Measurements from ENCODE around the gene TULP4. TPM values are rescaled to one million over a fixed set of nuclear protein-coding genes. Genes with fewer than 3 reads are reported as not detected.
A peak's percentile ranks its signal among the peaks of the same experiment; 100 is the strongest.

TULP4 gene
- total and polyA plus RNA-seq, 7 experiments from 2014 or later = 33.3 to 79.0 (median 51.8) TPM

DNA sequence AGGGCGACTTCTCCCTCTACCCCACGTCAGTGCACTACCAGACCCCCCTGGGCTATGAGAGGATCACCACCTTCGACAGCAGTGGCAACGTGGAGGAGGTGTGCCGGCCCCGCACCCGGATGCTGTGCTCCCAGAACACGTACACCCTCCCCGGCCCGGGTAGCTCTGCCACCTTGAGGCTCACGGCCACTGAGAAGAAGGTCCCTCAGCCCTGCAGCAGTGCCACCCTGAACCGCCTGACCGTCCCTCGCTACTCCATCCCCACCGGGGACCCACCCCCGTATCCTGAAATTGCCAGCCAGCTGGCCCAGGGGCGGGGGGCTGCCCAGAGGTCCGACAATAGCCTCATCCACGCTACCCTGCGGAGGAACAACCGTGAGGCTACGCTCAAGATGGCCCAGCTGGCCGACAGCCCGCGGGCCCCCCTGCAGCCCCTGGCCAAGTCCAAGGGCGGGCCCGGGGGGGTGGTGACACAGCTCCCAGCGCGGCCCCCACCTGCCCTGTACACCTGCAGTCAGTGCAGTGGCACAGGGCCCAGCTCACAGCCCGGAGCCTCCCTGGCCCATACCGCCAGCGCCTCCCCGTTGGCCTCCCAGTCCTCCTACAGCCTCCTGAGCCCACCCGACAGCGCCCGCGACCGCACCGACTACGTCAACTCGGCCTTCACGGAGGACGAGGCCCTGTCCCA is 190.1 kb downstream of the TULP4 start:
- peak; percentile 32 for ATAC-seq
- intact Hi-C loops (cut with micrococcal nuclease) = no loop called here
- H3K4me1 Mint-ChIP-seq = no peaks in the 10 kb centered on the region
- H3K9me3 ChIP-seq (ENCODE audit: control insufficient read depth in 2 of 3, low read length in 3 of 3) = no peaks in the 10 kb centered on the region
- CTCF ChIA-PET = no interaction called here
- no peak overlapping the region for H3K4me3 ChIP-seq (ENCODE audit: low read length)
- H3K36me3 Mint-ChIP-seq = peaks cover 3 to 74% (median 35%) of the 10 kb centered on the region in 5 donors
- peaks cover 0 to 1% (median 0%) of the 10 kb centered on the region in 11 donors for H3K9me3 Mint-ChIP-seq
- peaks cover 0 to 53% (median 10%) of the 10 kb centered on the region in 3 experiments for H3K36me3 ChIP-seq (ENCODE audit: control insufficient read depth in 2 of 3, insufficient read depth in 3 of 3, low read length in 3 of 3)
- H3K4me1 ChIP-seq (ENCODE audit: control insufficient read depth in 2 of 2, insufficient read depth in 2 of 2, low read length in 2 of 2) = no peaks in the 10 kb centered on the region
- H3K4me3 Mint-ChIP-seq = no peak overlapping the region
- H3K27me3 Mint-ChIP-seq = no peaks in the 10 kb centered on the region
- H3K27ac ChIP-seq (ENCODE audit: low read depth, low read length) = no peak overlapping the region
- no peak for DNase-seq
- no peaks in the 10 kb centered on the region for H3K27me3 ChIP-seq (ENCODE audit: control insufficient read depth in 2 of 2, insufficient read depth in 2 of 2, low read length in 2 of 2)
- POLR2A ChIA-PET = no interaction called here
- H3K27ac Mint-ChIP-seq = no peak overlapping the region

GRCh38 chr6:158503222-158503621 is 191.0 kb downstream of the TULP4 start:
- no peak for DNase-seq
- Mint-ChIP-seq H3K27me3 (no peaks in the 10 kb centered on the region), H3K27ac (no peak overlapping the region), H3K36me3 (peaks cover 3 to 78% (median 35%) of the 10 kb centered on the region in 5 donors), H3K4me3 (no peak overlapping the region), H3K9me3 (peaks cover 0 to 1% (median 0%) of the 10 kb centered on the region in 11 donors), H3K4me1 (no peaks in the 10 kb centered on the region)
- H3K27ac ChIP-seq (ENCODE audit: low read depth, low read length) = no peak overlapping the region
- H3K4me3 ChIP-seq (ENCODE audit: low read length) = no peak overlapping the region
- no peaks in the 10 kb centered on the region for H3K27me3 ChIP-seq (ENCODE audit: control insufficient read depth in 2 of 2, insufficient read depth in 2 of 2, low read length in 2 of 2)
- intact Hi-C loops (cut with micrococcal nuclease) = no loop called here
- ATAC-seq = no peak
- POLR2A ChIA-PET = no interaction called here
- CTCF ChIA-PET = no interaction called here
- H3K36me3 ChIP-seq (ENCODE audit: control insufficient read depth in 2 of 3, insufficient read depth in 3 of 3, low read length in 3 of 3) = peaks cover 0 to 55% (median 10%) of the 10 kb centered on the region in 3 experiments
- no peaks in the 10 kb centered on the region for H3K9me3 ChIP-seq (ENCODE audit: control insufficient read depth in 2 of 3, low read length in 3 of 3)
- H3K4me1 ChIP-seq (ENCODE audit: control insufficient read depth in 2 of 2, insufficient read depth in 2 of 2, low read length in 2 of 2) = no peaks in the 10 kb centered on the region

GRCh38 chr6:158503846-158504245 is 191.6 kb downstream of the TULP4 start:
- H3K4me3 Mint-ChIP-seq = no peak overlapping the region
- intact Hi-C loops (cut with micrococcal nuclease) = no loop called here
- no peaks in the 10 kb centered on the region for H3K27me3 Mint-ChIP-seq
- H3K36me3 Mint-ChIP-seq = peaks cover 3 to 74% (median 31%) of the 10 kb centered on the region in 5 donors
- ChIA-PET CTCF (interaction anchor here (0.6 kb wide), 1 partner anchor 161 kb away, joined by 3 read pairs; no protein-coding TSS in a partner anchor), POLR2A (no interaction called here)
- Histone ChIP-seq H3K4me3 (ENCODE audit: low read length) (no peak overlapping the region), H3K27me3 (ENCODE audit: control insufficient read depth in 2 of 2, insufficient read depth in 2 of 2, low read length in 2 of 2) (no peaks in the 10 kb centered on the region), H3K27ac (ENCODE audit: low read depth, low read length) (no peak overlapping the region), H3K36me3 (ENCODE audit: control insufficient read depth in 2 of 3, insufficient read depth in 3 of 3, low read length in 3 of 3) (peaks cover 0 to 49% (median 4%) of the 10 kb centered on the region in 3 experiments), H3K9me3 (ENCODE audit: control insufficient read depth in 2 of 3, low read length in 3 of 3) (no peaks in the 10 kb centered on the region), H3K4me1 (ENCODE audit: control insufficient read depth in 2 of 2, insufficient read depth in 2 of 2, low read length in 2 of 2) (no peaks in the 10 kb centered on the region)
- no peak for ATAC-seq
- H3K9me3 Mint-ChIP-seq = peaks cover 0 to 1% (median 0%) of the 10 kb centered on the region in 11 donors
- H3K27ac Mint-ChIP-seq = no peak overlapping the region
- no peaks in the 10 kb centered on the region for H3K4me1 Mint-ChIP-seq
- no peak for DNase-seq

GRCh38 chr6:158505194-158505593 is 192.9 kb downstream of the TULP4 start:
- no peak for ATAC-seq

DNA sequence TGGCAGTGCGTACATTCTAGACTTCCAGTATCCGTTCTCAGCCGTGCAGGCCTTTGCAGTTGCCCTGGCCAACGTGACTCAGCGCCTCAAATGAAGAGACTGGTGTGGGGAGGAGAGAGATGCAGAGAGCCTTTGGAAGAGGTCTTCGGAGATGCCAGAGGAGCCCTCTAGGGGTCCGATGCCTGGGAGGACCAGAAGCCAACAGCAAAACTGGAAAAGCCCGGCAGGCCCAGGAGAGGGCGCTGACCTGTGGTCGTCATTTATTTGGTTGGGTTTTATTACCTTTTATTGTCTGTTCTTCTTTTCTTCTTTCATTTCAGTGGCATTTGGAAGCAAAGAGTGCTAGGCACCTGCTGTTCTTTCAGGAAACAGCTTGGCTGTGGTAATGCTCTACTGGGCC is 194.3 kb downstream of the TULP4 start:
- Histone ChIP-seq H3K27me3 (ENCODE audit: control insufficient read depth in 2 of 2, insufficient read depth in 2 of 2, low read length in 2 of 2) (no peaks in the 10 kb centered on the region), H3K27ac (ENCODE audit: low read depth, low read length) (no peak overlapping the region), H3K36me3 (ENCODE audit: control insufficient read depth in 2 of 3, insufficient read depth in 3 of 3, low read length in 3 of 3) (peaks cover 0 to 36% (median 0%) of the 10 kb centered on the region in 3 experiments), H3K4me1 (ENCODE audit: control insufficient read depth in 2 of 2, insufficient read depth in 2 of 2, low read length in 2 of 2) (no peaks in the 10 kb centered on the region), H3K9me3 (ENCODE audit: control insufficient read depth in 2 of 3, low read length in 3 of 3) (no peaks in the 10 kb centered on the region), H3K4me3 (ENCODE audit: low read length) (no peak overlapping the region)
- Mint-ChIP-seq H3K27me3 (no peaks in the 10 kb centered on the region), H3K4me1 (no peaks in the 10 kb centered on the region), H3K27ac (no peak overlapping the region), H3K4me3 (no peak overlapping the region), H3K36me3 (peaks cover 0 to 52% (median 18%) of the 10 kb centered on the region in 5 donors), H3K9me3 (peaks cover 0 to 1% (median 0%) of the 10 kb centered on the region in 11 donors)
- ChIA-PET CTCF (interaction anchor here (0.6 kb wide), 1 partner anchor 305 kb away, joined by 3 read pairs; no protein-coding TSS in a partner anchor), POLR2A (no interaction called here)
- no peak for ATAC-seq
- intact Hi-C loops (cut with micrococcal nuclease) = no loop called here
- DNase-seq = no peak

More at GRCh38 chr6:158505194-158505593, 192.9 kb downstream of the TULP4 start:
- DNase-seq = no peak
- Histone ChIP-seq H3K4me1 (ENCODE audit: control insufficient read depth in 2 of 2, insufficient read depth in 2 of 2, low read length in 2 of 2) (no peaks in the 10 kb centered on the region), H3K4me3 (ENCODE audit: low read length) (no peak overlapping the region), H3K9me3 (ENCODE audit: control insufficient read depth in 2 of 3, low read length in 3 of 3) (no peaks in the 10 kb centered on the region), H3K27me3 (ENCODE audit: control insufficient read depth in 2 of 2, insufficient read depth in 2 of 2, low read length in 2 of 2) (no peaks in the 10 kb centered on the region), H3K27ac (ENCODE audit: low read depth, low read length) (no peak overlapping the region), H3K36me3 (ENCODE audit: control insufficient read depth in 2 of 3, insufficient read depth in 3 of 3, low read length in 3 of 3) (peaks cover 0 to 42% (median 0%) of the 10 kb centered on the region in 3 experiments)
- POLR2A ChIA-PET = no interaction called here
- intact Hi-C loops (cut with micrococcal nuclease) = no loop called here
- H3K9me3 Mint-ChIP-seq = peaks cover 0 to 1% (median 0%) of the 10 kb centered on the region in 11 donors
- H3K27ac Mint-ChIP-seq = no peak overlapping the region
- no peaks in the 10 kb centered on the region for H3K4me1 Mint-ChIP-seq
- H3K4me3 Mint-ChIP-seq = no peak overlapping the region
- H3K36me3 Mint-ChIP-seq = peaks cover 0 to 64% (median 26%) of the 10 kb centered on the region in 5 donors
- CTCF ChIA-PET = no interaction called here
- H3K27me3 Mint-ChIP-seq = no peaks in the 10 kb centered on the region

GRCh38 chr6:158507174-158507573 is 194.9 kb downstream of the TULP4 start:
- Histone ChIP-seq H3K4me3 (ENCODE audit: low read length) (no peak overlapping the region), H3K9me3 (ENCODE audit: control insufficient read depth in 2 of 3, low read length in 3 of 3) (no peaks in the 10 kb centered on the region), H3K27ac (ENCODE audit: low read depth, low read length) (no peak overlapping the region), H3K27me3 (ENCODE audit: control insufficient read depth in 2 of 2, insufficient read depth in 2 of 2, low read length in 2 of 2) (no peaks in the 10 kb centered on the region), H3K36me3 (ENCODE audit: control insufficient read depth in 2 of 3, insufficient read depth in 3 of 3, low read length in 3 of 3) (peaks cover 0 to 31% (median 0%) of the 10 kb centered on the region in 3 experiments), H3K4me1 (ENCODE audit: control insufficient read depth in 2 of 2, insufficient read depth in 2 of 2, low read length in 2 of 2) (no peaks in the 10 kb centered on the region)
- ChIA-PET CTCF (no interaction called here), POLR2A (no interaction called here)
- Mint-ChIP-seq H3K9me3 (peaks cover 0 to 1% (median 0%) of the 10 kb centered on the region in 11 donors), H3K27ac (no peak overlapping the region), H3K4me3 (no peak overlapping the region), H3K27me3 (no peaks in the 10 kb centered on the region), H3K4me1 (no peaks in the 10 kb centered on the region), H3K36me3 (peaks cover 0 to 49% (median 16%) of the 10 kb centered on the region in 5 donors)
- intact Hi-C loops (cut with micrococcal nuclease) = no loop called here
- ATAC-seq (no peak), DNase-seq (no peak)

DNA sequence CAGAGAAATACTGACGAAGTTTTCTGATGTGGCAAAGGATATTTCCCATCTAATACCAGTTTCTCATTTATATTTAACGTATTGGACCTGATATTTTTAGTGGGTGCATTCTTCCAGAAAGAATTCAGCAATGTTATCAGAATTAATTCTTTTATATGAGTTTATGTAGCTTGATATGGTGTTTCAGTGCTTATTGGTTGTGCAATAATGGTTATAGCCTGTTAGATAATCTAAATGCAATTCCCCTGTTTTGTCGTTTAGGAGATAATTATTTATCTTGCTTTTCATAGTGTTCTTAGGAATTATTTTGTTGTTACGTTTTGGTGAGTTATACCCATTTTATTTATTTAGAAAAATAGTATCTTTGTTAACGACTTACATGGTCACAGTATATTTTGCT is 196.2 kb downstream of the TULP4 start:
- CTCF ChIA-PET = no interaction called here
- Histone ChIP-seq H3K9me3 (ENCODE audit: control insufficient read depth in 2 of 3, low read length in 3 of 3) (no peaks in the 10 kb centered on the region), H3K4me3 (ENCODE audit: low read length) (no peak overlapping the region), H3K36me3 (ENCODE audit: control insufficient read depth in 2 of 3, insufficient read depth in 3 of 3, low read length in 3 of 3) (peaks cover 0 to 18% (median 0%) of the 10 kb centered on the region in 3 experiments), H3K4me1 (ENCODE audit: control insufficient read depth in 2 of 2, insufficient read depth in 2 of 2, low read length in 2 of 2) (peaks cover 0 to under 1% of the 10 kb centered on the region in 2 donors), H3K27me3 (ENCODE audit: control insufficient read depth in 2 of 2, insufficient read depth in 2 of 2, low read length in 2 of 2) (no peaks in the 10 kb centered on the region), H3K27ac (ENCODE audit: low read depth, low read length) (no peak overlapping the region)
- DNase-seq (no peak), ATAC-seq (no peak)
- H3K36me3 Mint-ChIP-seq = peaks cover 0 to 42% (median 10%) of the 10 kb centered on the region in 5 donors
- no peak overlapping the region for H3K4me3 Mint-ChIP-seq
- H3K27ac Mint-ChIP-seq = no peak overlapping the region
- POLR2A ChIA-PET = no interaction called here
- H3K4me1 Mint-ChIP-seq = no peaks in the 10 kb centered on the region
- intact Hi-C loops (cut with micrococcal nuclease) = no loop called here
- H3K9me3 Mint-ChIP-seq = peaks cover 0 to 1% (median 0%) of the 10 kb centered on the region in 11 donors
- H3K27me3 Mint-ChIP-seq = no peaks in the 10 kb centered on the region

All from naive thymus-derived CD4-positive, alpha-beta T cell (primary cell).